Fibroblast of skin of scalp (primary cell): ENCODE results near the gene PAX5.

Experiments
- DNase-seq: peaks from one replicate; pipeline ENCODE4 v3.0.0-alpha.2; 2013

The PAX5 gene

GRCh38 chr9:36928670-36929349 is 105.3 kb downstream of the PAX5 start:
- peak; percentile 71 for DNase-seq

DNA sequence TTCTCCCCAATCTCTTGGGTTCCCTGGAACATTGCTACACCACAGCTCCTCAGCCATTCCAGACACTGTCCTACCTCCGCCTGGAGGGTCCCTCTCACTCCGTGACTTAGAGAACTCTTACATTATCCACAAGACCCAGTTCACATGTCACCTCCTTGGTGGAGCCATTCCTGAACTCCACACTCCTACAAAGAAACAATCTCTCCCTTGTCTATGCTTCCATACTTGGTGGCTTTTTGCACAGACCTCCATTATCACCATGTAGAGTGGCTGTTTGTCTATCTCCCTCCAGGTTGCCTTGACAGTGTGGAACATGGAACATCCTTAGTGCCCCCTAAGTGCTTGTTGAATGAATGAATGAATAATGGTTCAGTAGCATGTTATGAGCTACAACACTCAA is 105.9 kb downstream of the PAX5 start:
- no peak for DNase-seq

- no peak for DNase-seq
Measured at GRCh38 chr9:36924757-36925432, 109.2 kb downstream of the PAX5 start.

DNA sequence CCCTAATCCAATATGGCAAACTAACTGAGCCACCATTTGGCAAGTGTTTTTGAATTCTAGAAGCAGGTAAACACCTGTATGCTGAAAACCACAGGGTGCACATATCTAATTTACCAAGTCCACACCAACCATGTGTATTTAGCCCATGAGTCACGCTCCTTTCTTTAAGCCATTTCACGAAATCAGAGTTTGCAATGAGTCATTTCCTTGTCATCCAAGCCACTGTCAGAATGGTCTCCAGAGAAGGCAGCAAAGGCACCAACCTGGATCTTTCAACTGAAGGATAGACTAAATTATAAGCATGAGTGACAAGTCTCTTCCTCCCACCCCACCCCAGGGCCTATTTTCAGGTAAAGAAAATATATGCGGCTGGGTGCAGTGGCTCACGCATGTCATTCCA is 110.0 kb downstream of the PAX5 start:
- DNase-seq: peak; percentile 74

DNA sequence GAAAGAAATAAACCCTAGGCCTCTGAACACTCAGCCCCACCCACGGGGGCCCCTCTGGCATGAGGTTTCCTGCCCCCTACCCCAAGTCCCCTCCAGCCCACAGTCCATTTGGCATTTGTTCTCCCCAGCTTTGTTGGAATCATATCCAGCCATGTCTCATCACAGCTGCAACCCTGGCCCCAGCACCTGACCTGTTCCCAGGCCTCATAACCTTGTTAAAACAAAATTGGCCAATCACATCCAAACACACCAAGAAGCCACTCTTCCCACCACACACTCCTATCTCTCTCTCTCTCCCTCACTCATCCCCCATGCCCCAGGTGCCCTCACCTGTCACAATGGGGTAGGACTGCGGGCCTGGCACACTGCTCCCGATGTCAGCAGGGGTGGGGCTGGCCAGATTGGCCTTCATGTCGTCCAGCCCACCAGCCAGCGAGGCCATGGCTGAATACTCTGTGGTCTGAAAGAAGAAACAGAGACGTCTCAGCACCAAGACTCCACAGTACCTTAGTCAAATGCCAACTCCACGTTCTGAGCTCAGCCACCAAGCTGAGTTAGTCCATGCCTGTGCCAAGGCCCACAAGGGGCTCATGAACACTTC is 110.9 kb downstream of the PAX5 start:
- DNase-seq: no peak

GRCh38 chr9:36922548-36922947 is 111.5 kb downstream of the PAX5 start:
- DNase-seq: peak; percentile 26

- no peak for DNase-seq
Measured at GRCh38 chr9:36914212-36914577, 119.9 kb downstream of the PAX5 start.

- DNase-seq: no peak
Measured at GRCh38 chr9:36913393-36914211, 120.5 kb downstream of the PAX5 start.

DNA sequence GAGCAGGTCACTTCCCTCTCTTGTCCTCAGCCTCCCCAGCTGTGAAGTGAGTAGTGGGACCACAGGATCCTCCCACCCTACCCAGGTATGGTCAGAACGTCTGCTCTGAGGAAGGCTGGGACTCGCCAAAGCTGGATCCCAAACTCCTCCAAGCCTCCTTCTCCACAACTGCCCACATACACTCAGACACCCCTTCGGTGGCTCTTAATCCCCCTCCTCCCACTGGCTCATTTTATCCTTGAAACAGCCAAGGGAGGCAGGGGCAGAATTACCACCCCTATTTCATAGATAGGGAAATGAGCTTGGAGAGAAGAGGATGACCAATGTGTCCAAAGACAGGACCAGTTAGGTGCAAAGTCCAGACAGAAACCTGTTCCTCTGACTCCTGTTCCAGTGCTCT is 121.4 kb downstream of the PAX5 start:
- DNase-seq: no peak

DNA sequence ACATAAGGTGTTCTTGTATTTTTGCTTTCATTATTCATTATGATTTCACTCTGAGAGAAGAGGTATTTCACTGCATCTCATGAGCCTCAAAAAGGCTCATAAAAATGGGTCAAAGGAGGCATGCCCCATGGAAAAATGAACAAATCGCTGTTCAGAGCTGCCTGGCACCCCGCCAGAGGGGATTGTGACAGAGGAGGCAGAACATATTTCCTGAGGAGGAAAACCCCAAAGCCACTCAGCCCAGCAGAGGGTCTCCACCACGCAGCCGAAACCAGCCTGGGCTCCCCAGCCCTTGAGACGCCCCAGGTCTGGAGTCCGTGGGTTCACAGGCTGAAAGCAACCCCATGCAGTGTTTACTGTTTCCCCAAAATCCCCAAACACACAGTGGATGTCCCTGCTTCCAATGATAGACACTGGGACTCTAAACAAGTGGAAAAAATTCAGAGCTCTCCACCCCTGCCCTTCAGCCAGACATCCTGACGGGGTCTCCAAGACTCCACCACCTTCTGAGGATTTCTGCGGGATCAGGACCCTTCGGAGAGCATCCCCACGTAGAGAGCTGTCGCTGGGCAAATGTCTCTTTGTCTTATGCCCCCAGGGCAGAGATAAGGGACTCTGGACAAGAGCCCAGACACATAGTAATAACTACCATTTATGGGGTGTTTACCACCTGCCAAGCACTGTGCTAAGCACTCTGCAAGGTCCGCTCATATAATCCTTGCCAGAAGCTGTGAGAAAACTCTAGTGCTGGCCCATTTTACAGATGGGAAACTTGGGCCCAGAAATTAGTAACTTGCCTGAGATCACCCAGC is 122.3 kb downstream of the PAX5 start:
- no peak for DNase-seq

DNA sequence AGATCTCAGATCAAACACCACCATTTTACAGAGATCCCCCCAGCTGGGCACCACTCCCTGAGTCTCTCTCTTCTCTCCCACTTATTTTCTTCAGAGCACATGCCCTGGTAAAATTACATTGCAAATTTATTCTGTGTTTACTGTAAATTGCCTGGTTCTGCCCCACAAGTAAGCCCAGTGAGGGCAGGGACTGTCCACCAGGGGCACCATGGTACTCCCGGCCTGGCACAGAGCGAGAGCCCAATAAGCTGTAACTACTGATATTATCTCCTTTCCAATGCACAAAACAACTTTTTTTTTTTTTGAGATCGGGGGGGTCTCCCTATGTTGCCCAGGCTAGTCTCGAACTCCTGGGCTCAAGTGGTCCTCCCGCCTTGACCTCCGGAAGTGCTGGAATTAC is 123.0 kb downstream of the PAX5 start:
- DNase-seq: no peak

DNA sequence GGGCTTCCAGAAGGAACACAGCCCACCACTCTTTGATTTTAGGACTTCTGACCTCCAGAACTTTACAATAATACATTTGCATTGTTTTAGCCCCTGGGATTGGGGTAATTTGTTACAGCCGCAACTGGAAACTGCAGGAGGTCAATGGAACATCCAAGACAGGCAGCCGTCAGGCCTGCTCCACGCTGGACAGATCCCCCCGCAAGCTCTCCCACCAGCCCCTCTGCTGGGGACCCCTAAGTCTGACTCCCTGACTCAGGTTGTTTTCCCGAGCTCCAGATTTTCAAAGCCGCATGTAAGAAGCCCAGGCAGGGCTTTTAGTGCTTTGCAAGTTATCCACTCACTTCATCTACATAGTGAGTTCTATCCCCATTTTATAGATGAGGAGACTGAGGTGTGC is 127.6 kb downstream of the PAX5 start:
- DNase-seq: no peak

GRCh38 chr9:36905101-36906066 is 128.7 kb downstream of the PAX5 start:
- no peak for DNase-seq

DNA sequence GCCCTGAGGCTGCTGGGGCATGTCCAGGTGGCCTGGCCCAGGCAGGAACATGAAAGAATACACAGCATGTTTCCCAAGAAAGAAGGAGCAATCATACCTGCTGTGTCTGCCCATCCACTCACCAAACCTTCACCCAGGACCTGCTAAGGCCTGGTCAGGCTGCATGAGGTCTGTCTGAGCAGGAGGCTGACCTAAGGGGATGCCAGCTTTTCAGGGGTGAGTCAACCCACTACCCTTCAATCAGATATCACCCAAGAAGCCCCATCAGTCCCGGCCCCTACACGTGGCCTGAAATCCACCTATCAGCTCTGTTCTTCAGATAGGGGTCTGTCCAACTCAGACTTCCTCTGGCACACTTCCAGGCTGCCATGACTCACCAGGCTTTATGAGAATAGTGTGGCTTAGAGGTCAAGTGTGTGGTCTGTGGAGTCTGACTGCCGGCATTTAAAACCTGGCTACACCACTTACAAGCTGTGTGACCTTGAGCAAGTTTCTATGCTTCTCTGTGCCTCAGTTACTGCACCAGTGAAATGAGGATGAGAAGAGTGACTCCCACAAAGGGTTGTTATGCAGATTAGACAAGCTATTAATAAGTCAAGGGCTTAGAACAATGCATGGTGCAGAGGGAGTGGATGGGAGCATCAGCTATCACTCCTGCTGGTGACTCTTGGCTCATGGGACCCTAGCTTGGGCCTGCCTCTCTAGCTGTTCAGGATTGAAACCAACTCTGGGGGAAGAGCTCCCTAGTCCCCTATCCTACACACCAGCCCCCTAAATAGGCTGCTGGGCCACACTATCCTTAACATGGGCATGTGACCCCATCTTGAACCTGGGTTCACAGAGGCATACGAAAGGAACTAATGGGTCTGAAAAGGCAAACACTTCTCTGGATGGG is 130.3 kb downstream of the PAX5 start:
- peak; percentile 39 for DNase-seq

GRCh38 chr9:36902861-36903524 is 131.1 kb downstream of the PAX5 start:
- DNase-seq: no peak

DNA sequence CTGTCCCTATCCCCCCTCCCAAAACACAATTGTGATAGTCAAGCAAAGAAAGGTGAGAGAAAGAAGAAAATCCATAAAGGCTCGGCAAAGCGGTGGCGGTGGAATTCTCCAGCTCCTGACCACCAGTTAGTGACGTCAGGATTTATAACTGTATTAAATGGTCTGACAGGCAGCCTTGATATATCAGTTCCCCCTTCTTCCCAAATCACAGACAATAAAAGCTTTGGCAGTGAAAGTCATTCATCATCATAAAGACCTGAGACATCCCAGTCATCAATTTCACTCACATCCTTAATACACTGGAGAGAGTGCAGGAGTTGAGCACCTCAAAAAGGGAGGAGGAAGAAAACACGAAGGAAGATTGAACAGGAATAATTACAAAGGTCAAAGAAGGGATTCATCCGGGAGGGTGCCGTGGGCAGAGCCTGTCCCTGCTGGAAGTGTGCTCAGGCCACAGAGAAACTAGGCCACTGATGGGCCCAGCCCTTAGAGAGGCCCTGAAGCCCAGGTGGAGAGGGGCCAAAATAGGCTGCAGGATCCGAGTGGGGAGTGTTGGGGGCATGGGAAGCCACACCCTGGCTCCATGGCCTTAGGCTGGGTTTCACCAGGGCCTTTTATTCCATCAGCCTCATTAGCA is 131.9 kb downstream of the PAX5 start:
- no peak for DNase-seq

DNA sequence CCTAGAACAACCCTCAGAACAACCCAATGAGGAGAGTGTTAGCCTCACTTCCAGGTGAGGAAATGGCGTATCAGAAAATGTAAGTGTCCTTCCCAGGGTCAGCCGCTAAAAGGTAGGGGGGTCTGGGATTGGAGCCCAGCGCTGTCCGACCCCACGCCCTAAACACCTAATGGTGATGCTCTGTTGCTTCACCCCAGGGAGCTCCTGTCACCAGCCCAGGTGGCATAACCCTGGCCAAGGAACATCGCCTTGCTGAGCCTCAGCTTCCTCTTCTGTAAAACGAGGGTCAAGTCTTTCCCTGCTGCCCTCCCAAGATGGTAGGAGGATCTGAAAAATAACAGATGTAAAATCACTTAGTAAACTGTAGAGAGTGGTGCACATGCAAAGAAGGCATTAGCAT is 132.5 kb downstream of the PAX5 start:
- no peak for DNase-seq

GRCh38 chr9:36900856-36901220 is 133.2 kb downstream of the PAX5 start:
- DNase-seq: no peak
